OCI-LY1 (cell line): ENCODE results near the gene KCNT2.

ENCODE experiments used
- H2AFZ ChIP-seq: fragments of 200-600 bp; sonication (generic), shearing (Covaris generic); 2 replicates; pipeline ENCODE4 v1.6.0; 2014; ENCODE audit warnings: antibody characterized with exemption, mild to moderate bottlenecking, low read length
- H3F3A ChIP-seq: fragments of 200-600 bp; sonication (generic), shearing (Covaris generic); 2 replicates; pipeline ENCODE4 v1.6.0; 2014; ENCODE audit warnings: mild to moderate bottlenecking, antibody characterized with exemption, low read length, moderate library complexity; ENCODE audit not compliant: insufficient read depth
- H3K27ac ChIP-seq: fragments of 200-600 bp; sonication (generic); 2 replicates; pipeline ENCODE4 v1.5.1; 2014; ENCODE audit warnings: low read length, mixed run types, mild to moderate bottlenecking, low read depth; ENCODE audit not compliant: poor library complexity, severe bottlenecking
- H3K27me3 ChIP-seq: fragments of 200-600 bp; sonication (generic); 2 replicates; pipeline ENCODE4 v1.6.0; 2014; ENCODE audit warnings: antibody characterized with exemption, mild to moderate bottlenecking, low read length, moderate library complexity; ENCODE audit not compliant: insufficient read depth
- H3K36me3 ChIP-seq: fragments of 200-600 bp; sonication (generic); 2 replicates; pipeline ENCODE4 v1.6.1; 2014; ENCODE audit warnings: mild to moderate bottlenecking, antibody characterized with exemption, low read length, moderate library complexity, mixed read lengths; ENCODE audit not compliant: insufficient read depth
- H3K4me1 ChIP-seq: fragments of 200-600 bp; sonication (generic); 2 replicates; pipeline ENCODE4 v1.5.1; 2014; ENCODE audit warnings: mild to moderate bottlenecking, low read length, moderate library complexity; ENCODE audit not compliant: insufficient read depth, severe bottlenecking
- H3K4me2 ChIP-seq: fragments of 200-600 bp; sonication (generic), shearing (Covaris generic); 2 replicates; pipeline ENCODE4 v1.6.1; 2014; ENCODE audit warnings: low read length
- H3K4me3 ChIP-seq: fragments of 200-600 bp; sonication (generic); 2 replicates; pipeline ENCODE4 v1.5.1; 2014; ENCODE audit warnings: low read length, low read depth, mild to moderate bottlenecking, mixed read lengths; ENCODE audit not compliant: poor library complexity, severe bottlenecking
- H3K79me2 ChIP-seq: fragments of 200-600 bp; shearing (Covaris generic); 2 replicates; pipeline ENCODE4 v1.6.1; 2016; ENCODE audit warnings: mixed run types, low read length, mixed read lengths; ENCODE audit not compliant: insufficient read depth
- H3K9ac ChIP-seq: fragments of 200-600 bp; sonication (generic), shearing (Covaris generic); 2 replicates; pipeline ENCODE4 v1.6.1; 2014; ENCODE audit warnings: mild to moderate bottlenecking, low read length, mixed read lengths
- H3K9me2 ChIP-seq: fragments of 200-600 bp; sonication (generic), shearing (Covaris generic); 2 replicates; pipeline ENCODE4 v1.6.1; 2014; ENCODE audit warnings: low read depth, mild to moderate bottlenecking, low read length, mixed read lengths
- H3K9me3 ChIP-seq: fragments of 200-600 bp; shearing (Covaris generic); 2 replicates; pipeline ENCODE4 v1.6.1; 2014; ENCODE audit warnings: low read length, mixed read lengths
- H4K20me1 ChIP-seq: fragments of 200-600 bp; sonication (generic), shearing (Covaris generic); 2 replicates; pipeline ENCODE4 v1.6.0; 2016; ENCODE audit warnings: mild to moderate bottlenecking, low read length; ENCODE audit not compliant: insufficient read depth
- EZH2 ChIP-seq: fragments of 200-600 bp; sonication (generic), shearing (Covaris generic); IDR thresholded peaks from 2 replicates; pipeline ENCODE4 v1.8.0; 2017; ENCODE audit warnings: borderline replicate concordance, mixed run types, mild to moderate bottlenecking, antibody characterized with exemption, low read length, moderate library complexity, mixed read lengths
- TF ChIP-seq, protein P1 (sequence below): fragments of 200-600 bp; sonication (generic), shearing (Covaris generic); IDR thresholded peaks from 2 replicates; pipeline ENCODE4 v1.5.1; 2017; ENCODE audit warnings: mild to moderate bottlenecking, antibody characterized with exemption, low read length, moderate library complexity, mixed read lengths

Gene KCNT2

DNA sequence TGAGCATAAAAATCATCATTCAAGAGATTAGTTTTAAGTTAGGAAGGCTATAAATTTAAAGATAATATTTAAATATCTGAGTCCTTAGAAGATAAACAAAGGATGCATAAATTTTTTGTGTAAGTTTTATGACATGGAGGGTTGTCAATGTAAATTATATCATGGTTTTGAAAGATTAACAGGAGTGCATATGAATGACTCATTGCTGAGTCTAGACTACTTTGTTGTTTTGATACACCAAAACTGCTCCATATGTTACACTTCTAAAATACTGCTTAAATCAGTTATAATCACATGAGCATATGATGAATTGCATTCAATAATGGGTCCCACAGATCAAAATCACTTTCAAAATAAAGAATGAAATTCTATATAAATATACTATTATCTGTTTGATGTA lies 312.5 kb downstream of the KCNT2 start:
- Histone ChIP-seq H3K4me2 (no peak overlapping the region), H3K9me2 (no peaks in the 10 kb centered on the region), H3K9me3 (no peaks in the 10 kb centered on the region), H3K4me1 (no peaks in the 10 kb centered on the region), H3F3A (no peaks in the 10 kb centered on the region), H3K4me3 (no peak overlapping the region), H4K20me1 (no peaks in the 10 kb centered on the region), H3K27ac (no peak overlapping the region), H3K79me2 (no peaks in the 10 kb centered on the region), H3K27me3 (no peaks in the 10 kb centered on the region), H3K9ac (no peak overlapping the region), H3K36me3 (no peaks in the 10 kb centered on the region), H2AFZ (no peak overlapping the region)
- no peak for TF ChIP-seq EZH2
- TF ChIP-seq, protein P1, sequence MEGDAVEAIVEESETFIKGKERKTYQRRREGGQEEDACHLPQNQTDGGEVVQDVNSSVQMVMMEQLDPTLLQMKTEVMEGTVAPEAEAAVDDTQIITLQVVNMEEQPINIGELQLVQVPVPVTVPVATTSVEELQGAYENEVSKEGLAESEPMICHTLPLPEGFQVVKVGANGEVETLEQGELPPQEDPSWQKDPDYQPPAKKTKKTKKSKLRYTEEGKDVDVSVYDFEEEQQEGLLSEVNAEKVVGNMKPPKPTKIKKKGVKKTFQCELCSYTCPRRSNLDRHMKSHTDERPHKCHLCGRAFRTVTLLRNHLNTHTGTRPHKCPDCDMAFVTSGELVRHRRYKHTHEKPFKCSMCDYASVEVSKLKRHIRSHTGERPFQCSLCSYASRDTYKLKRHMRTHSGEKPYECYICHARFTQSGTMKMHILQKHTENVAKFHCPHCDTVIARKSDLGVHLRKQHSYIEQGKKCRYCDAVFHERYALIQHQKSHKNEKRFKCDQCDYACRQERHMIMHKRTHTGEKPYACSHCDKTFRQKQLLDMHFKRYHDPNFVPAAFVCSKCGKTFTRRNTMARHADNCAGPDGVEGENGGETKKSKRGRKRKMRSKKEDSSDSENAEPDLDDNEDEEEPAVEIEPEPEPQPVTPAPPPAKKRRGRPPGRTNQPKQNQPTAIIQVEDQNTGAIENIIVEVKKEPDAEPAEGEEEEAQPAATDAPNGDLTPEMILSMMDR, result no peak

DNA sequence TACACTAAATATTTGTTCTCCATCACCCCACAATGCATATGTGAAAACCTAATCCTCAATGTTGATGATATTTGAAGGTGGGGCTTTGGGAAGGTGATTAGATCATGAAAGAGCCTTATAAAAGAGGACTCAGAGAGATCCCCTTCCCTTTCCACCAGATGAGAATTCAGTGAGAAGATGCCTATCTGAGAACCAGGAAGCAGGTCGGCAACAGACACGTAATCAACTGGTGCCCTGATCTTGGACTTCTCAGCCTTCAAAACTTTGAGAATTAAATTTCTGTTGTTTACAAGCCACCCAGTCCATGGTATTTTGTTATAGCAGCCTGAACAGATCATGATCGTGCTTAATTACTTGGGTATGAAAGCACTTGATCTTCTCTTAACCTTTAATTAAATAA lies 329.4 kb downstream of the KCNT2 start:
- Histone ChIP-seq H3K27ac (no peak overlapping the region), H3K79me2 (no peaks in the 10 kb centered on the region), H3F3A (no peaks in the 10 kb centered on the region), H3K9me3 (no peaks in the 10 kb centered on the region), H3K4me1 (no peaks in the 10 kb centered on the region), H3K4me3 (no peak overlapping the region), H3K4me2 (no peak overlapping the region), H3K9me2 (no peaks in the 10 kb centered on the region), H4K20me1 (no peaks in the 10 kb centered on the region), H3K27me3 (no peaks in the 10 kb centered on the region), H3K36me3 (no peaks in the 10 kb centered on the region), H2AFZ (no peak overlapping the region), H3K9ac (no peak overlapping the region)
- no peak for TF ChIP-seq EZH2
- TF ChIP-seq, protein P1, result no peak

DNA sequence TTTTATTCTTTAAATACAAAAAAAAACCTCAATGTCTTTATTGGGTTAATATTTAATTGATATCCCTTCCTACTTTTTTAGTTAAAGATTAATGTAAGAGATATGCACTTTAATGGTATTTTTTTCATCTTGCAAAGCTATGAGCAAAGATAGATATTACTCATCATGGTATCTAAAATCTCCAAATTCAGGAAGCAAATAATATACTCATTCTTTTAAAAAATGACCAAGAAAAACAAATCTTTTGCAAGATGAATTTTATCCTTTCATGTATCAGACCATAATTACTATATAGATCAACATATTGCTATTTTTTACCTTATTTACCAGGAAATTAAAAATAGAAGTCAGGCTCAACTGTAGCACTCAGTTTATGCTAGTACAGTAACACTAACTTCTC lies 330.4 kb downstream of the KCNT2 start:
- TF ChIP-seq, protein P1, result no peak
- TF ChIP-seq EZH2, result no peak
- H3K27me3 ChIP-seq, result no peaks in the 10 kb centered on the region
- H3K9me3 ChIP-seq, result no peaks in the 10 kb centered on the region
- no peaks in the 10 kb centered on the region for H3K79me2 ChIP-seq
- no peaks in the 10 kb centered on the region for H3K4me1 ChIP-seq
- H3F3A ChIP-seq, result no peaks in the 10 kb centered on the region
- H3K9me2 ChIP-seq, result no peaks in the 10 kb centered on the region
- H3K4me2 ChIP-seq, result no peak overlapping the region
- no peak overlapping the region for H3K9ac ChIP-seq
- H3K4me3 ChIP-seq, result no peak overlapping the region
- no peaks in the 10 kb centered on the region for H3K36me3 ChIP-seq
- no peak overlapping the region for H3K27ac ChIP-seq
- H2AFZ ChIP-seq, result no peak overlapping the region
- no peaks in the 10 kb centered on the region for H4K20me1 ChIP-seq
